Liver (tissue), 9 donors: ENCODE results near the gene ZFC3H1. TPM values are rescaled to one million over a fixed set of nuclear protein-coding genes. Genes with fewer than 3 reads are reported as not detected.

Source experiments
- DNase-seq: peaks from one replicate; pipeline ENCODE4 v3.0.0-alpha.2; 2017; ENCODE audit warnings: low spot score
- H3K27ac ChIP-seq, 2 donors: one replicate each; pipeline ENCODE4 v1.7.0; 2013; ENCODE audit warnings: inconsistent platforms in 2 of 2, low read length in 2 of 2, control low read depth in 1 of 2, low read depth in 1 of 2, mild to moderate bottlenecking in 1 of 2
- H3K27me3 ChIP-seq, 4 donors: one replicate each; pipeline versions ENCODE4 v1.6.1 to v1.7.0; 2013; ENCODE audit warnings: low read length in 3 of 4, inconsistent platforms in 1 of 4, mild to moderate bottlenecking in 1 of 4, moderate library complexity in 1 of 4; ENCODE audit not compliant: control insufficient read depth in 4 of 4, insufficient read depth in 4 of 4
- H3K36me3 ChIP-seq, 4 donors: one replicate each; pipeline versions ENCODE4 v1.6.1 to v1.7.0; 2013; ENCODE audit warnings: low read length in 3 of 4, mild to moderate bottlenecking in 3 of 4, low read depth in 1 of 4, moderate library complexity in 1 of 4; ENCODE audit not compliant: control insufficient read depth in 4 of 4, insufficient read depth in 3 of 4
- H3K4me1 ChIP-seq, 4 donors: one replicate each; pipeline versions ENCODE4 v1.6.1 to v1.7.0; 2013; ENCODE audit warnings: low read length in 3 of 4, mild to moderate bottlenecking in 3 of 4, moderate library complexity in 1 of 4; ENCODE audit not compliant: control insufficient read depth in 4 of 4, insufficient read depth in 4 of 4
- H3K4me3 ChIP-seq, 3 donors: one replicate each; pipeline versions ENCODE4 v1.6.1 to v1.7.0; 2013; ENCODE audit warnings: low read length in 3 of 3, control low read depth in 1 of 3, low read depth in 1 of 3, mild to moderate bottlenecking in 1 of 3
- H3K9ac ChIP-seq, 2 donors: one replicate each; pipeline ENCODE4 v1.7.0; 2013; ENCODE audit warnings: low read length in 2 of 2, mild to moderate bottlenecking in 2 of 2, moderate library complexity in 2 of 2, control low read depth in 1 of 2, low read depth in 1 of 2
- H3K9me3 ChIP-seq, 4 donors: one replicate each; pipeline versions ENCODE4 v1.6.1 to v1.7.0; 2013; ENCODE audit warnings: low read length in 3 of 4; ENCODE audit not compliant: control insufficient read depth in 4 of 4
- ATF3 ChIP-seq: IDR thresholded peaks from 2 replicates; pipeline ENCODE4 v1.6.1; 2016; ENCODE audit warnings: antibody characterized with exemption
- FOXA1 ChIP-seq: IDR thresholded peaks from 2 replicates; pipeline ENCODE4 v1.6.1; 2016; ENCODE audit warnings: antibody characterized with exemption
- HNF4A ChIP-seq, 2 donors: conservative IDR thresholded peaks; 2 replicates each; pipeline ENCODE4 v1.6.1; 2016; ENCODE audit warnings: antibody characterized with exemption in 2 of 2, mild to moderate bottlenecking in 2 of 2
- HNF4G ChIP-seq: IDR thresholded peaks from 2 replicates; pipeline ENCODE4 v1.6.1; 2016; ENCODE audit warnings: antibody characterized with exemption
- MAX ChIP-seq: IDR thresholded peaks from 2 replicates; pipeline ENCODE4 v1.6.1; 2016; ENCODE audit warnings: antibody characterized with exemption
- NR2F2 ChIP-seq: IDR thresholded peaks from 2 replicates; pipeline ENCODE4 v1.6.1; 2016; ENCODE audit warnings: antibody characterized with exemption
- RXRA ChIP-seq, 2 donors: IDR thresholded peaks; 2 replicates each; pipeline ENCODE4 v1.6.1; 2017 to 2018; ENCODE audit warnings: antibody characterized with exemption in 2 of 2, mild to moderate bottlenecking in 1 of 2
- TAF1 ChIP-seq: conservative IDR thresholded peaks from 2 replicates; pipeline ENCODE4 v1.6.1; 2016; ENCODE audit warnings: antibody characterized with exemption, mild to moderate bottlenecking
- WGBS: extraction: QIAGEN DNeasy Blood & Tissue Kit; methylation state at CpG from one replicate; pipeline ENCODE4 v1.1.7; 2013; 5-methylcytosine and 5-hydroxymethylcytosine counted together
- polyA plus RNA-seq, 2 donors: library from polyadenylated mRNA; stranded (reverse) in 1 of 2; unstranded in 1 of 2; fragments of 200-250 nt in 1 of 2; fragments of >200 nt in 1 of 2; fragmentation: Nextera tagmentation in 1 of 2; extraction: Ambion mirVana in 1 of 2; gene quantifications; one replicate each; pipeline versions ENCODE4 v1.2.1 to v1.2.3, GENCODE V29; 2013 to 2015
- total RNA-seq, 2 donors: library from RNA; depleted of rRNA; stranded (reverse); fragments of >200 nt; gene quantifications; one replicate each; pipeline ENCODE4 v1.2.3, GENCODE V29; 2014
- TF ChIP-seq, protein P1 (sequence below): fragments of 150-350 bp; IDR thresholded peaks from 2 replicates; pipeline ENCODE4 v1.5.1; 2017; ENCODE audit warnings: improper control_type of control experiment, low read depth, low read length; ENCODE audit not compliant: missing input control
- TF ChIP-seq, protein P2 (sequence below): IDR thresholded peaks from 2 replicates; pipeline ENCODE4 v1.6.1; 2016; ENCODE audit warnings: antibody characterized with exemption, mild to moderate bottlenecking
- donor health status: healthy.
- donor health status: healthy.
- donor health status: healthy.
- donor health status: healthy.
- donor health status: healthy.

Gene ZFC3H1
- total and polyA plus RNA-seq, 4 donors = 3.4 to 32.3 (median 8.6) TPM

GRCh38 chr12:71708658-71709057, 45.0 kb upstream of the ZFC3H1 start:
- H3K36me3 ChIP-seq = no peaks in the 10 kb centered on the region
- no peaks in the 10 kb centered on the region for H3K27me3 ChIP-seq
- WGBS = 100% methylated on average over 1 of the region's 1 CpG
- H3K4me3 ChIP-seq = no peak overlapping the region
- no peak overlapping the region for H3K27ac ChIP-seq
- TF ChIP-seq, protein P1, sequence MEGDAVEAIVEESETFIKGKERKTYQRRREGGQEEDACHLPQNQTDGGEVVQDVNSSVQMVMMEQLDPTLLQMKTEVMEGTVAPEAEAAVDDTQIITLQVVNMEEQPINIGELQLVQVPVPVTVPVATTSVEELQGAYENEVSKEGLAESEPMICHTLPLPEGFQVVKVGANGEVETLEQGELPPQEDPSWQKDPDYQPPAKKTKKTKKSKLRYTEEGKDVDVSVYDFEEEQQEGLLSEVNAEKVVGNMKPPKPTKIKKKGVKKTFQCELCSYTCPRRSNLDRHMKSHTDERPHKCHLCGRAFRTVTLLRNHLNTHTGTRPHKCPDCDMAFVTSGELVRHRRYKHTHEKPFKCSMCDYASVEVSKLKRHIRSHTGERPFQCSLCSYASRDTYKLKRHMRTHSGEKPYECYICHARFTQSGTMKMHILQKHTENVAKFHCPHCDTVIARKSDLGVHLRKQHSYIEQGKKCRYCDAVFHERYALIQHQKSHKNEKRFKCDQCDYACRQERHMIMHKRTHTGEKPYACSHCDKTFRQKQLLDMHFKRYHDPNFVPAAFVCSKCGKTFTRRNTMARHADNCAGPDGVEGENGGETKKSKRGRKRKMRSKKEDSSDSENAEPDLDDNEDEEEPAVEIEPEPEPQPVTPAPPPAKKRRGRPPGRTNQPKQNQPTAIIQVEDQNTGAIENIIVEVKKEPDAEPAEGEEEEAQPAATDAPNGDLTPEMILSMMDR = no peak
- TF ChIP-seq HNF4A (conservative IDR thresholded peaks at IDR 0.05) (no peak), NR2F2 (no peak), HNF4G (no peak), MAX (no peak), ATF3 (no peak), RXRA (IDR thresholded peaks at IDR 0.05) (no peak), FOXA1 (no peak), TAF1 (no peak)
- TF ChIP-seq, protein P2, sequence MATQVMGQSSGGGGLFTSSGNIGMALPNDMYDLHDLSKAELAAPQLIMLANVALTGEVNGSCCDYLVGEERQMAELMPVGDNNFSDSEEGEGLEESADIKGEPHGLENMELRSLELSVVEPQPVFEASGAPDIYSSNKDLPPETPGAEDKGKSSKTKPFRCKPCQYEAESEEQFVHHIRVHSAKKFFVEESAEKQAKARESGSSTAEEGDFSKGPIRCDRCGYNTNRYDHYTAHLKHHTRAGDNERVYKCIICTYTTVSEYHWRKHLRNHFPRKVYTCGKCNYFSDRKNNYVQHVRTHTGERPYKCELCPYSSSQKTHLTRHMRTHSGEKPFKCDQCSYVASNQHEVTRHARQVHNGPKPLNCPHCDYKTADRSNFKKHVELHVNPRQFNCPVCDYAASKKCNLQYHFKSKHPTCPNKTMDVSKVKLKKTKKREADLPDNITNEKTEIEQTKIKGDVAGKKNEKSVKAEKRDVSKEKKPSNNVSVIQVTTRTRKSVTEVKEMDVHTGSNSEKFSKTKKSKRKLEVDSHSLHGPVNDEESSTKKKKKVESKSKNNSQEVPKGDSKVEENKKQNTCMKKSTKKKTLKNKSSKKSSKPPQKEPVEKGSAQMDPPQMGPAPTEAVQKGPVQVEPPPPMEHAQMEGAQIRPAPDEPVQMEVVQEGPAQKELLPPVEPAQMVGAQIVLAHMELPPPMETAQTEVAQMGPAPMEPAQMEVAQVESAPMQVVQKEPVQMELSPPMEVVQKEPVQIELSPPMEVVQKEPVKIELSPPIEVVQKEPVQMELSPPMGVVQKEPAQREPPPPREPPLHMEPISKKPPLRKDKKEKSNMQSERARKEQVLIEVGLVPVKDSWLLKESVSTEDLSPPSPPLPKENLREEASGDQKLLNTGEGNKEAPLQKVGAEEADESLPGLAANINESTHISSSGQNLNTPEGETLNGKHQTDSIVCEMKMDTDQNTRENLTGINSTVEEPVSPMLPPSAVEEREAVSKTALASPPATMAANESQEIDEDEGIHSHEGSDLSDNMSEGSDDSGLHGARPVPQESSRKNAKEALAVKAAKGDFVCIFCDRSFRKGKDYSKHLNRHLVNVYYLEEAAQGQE = no peak
- H3K9ac ChIP-seq = no peak overlapping the region
- no peaks in the 10 kb centered on the region for H3K4me1 ChIP-seq
- peaks cover 0 to 7% (median 3%) of the 10 kb centered on the region in 4 donors for H3K9me3 ChIP-seq
- no peak for DNase-seq

DNA sequence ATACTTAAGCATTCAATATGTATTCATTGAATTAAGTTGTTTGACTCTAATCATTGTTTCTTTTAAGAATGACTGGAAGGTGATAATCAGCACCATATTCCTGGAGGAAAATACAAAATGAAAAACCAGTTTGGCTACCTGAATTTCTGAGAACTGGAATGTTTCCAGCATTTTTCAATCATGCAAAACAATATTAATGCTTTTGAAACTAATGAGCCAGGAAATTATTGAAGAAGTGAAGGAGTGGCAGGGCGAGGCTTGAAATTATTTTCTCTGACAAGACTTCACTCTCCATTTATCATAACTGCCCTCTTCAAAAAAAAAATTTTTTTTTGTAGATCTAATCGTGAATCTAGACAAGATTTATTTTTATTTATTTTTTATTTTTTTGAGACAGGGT, 41.3 kb upstream of the ZFC3H1 start:
- no peaks in the 10 kb centered on the region for H3K27me3 ChIP-seq
- TF ChIP-seq RXRA (IDR thresholded peaks at IDR 0.05) (no peak), HNF4A (conservative IDR thresholded peaks at IDR 0.05) (no peak), NR2F2 (no peak)
- TF ChIP-seq, protein P2 = no peak
- no peaks in the 10 kb centered on the region for H3K4me1 ChIP-seq
- DNase-seq = no peak
- WGBS = 93% methylated on average over 2 of the region's 2 CpGs
- H3K27ac ChIP-seq = no peak overlapping the region
- H3K4me3 ChIP-seq = no peak overlapping the region
- H3K36me3 ChIP-seq = peaks cover 0 to 7% (median 3%) of the 10 kb centered on the region in 4 donors
- H3K9ac ChIP-seq = no peak overlapping the region
- H3K9me3 ChIP-seq = no peaks in the 10 kb centered on the region
